22Rv1 (cell line): Measurements from ENCODE around the gene EPHB1.

ENCODE experiments used
- ZFX ChIP-seq: fragments of 450-650 bp; IDR thresholded peaks from 2 replicates; pipeline ENCODE4 v1.6.1; 2017; ENCODE audit warnings: antibody characterized with exemption, borderline replicate concordance
- TF ChIP-seq, protein P1 (sequence below): fragments of 450-650 bp; IDR thresholded peaks from 2 replicates; pipeline ENCODE4 v1.5.1; 2017; ENCODE audit warnings: mild to moderate bottlenecking

GRCh38 chr3:135292162-135292561, 497.1 kb downstream of the EPHB1 start:
- TF ChIP-seq, protein P1, sequence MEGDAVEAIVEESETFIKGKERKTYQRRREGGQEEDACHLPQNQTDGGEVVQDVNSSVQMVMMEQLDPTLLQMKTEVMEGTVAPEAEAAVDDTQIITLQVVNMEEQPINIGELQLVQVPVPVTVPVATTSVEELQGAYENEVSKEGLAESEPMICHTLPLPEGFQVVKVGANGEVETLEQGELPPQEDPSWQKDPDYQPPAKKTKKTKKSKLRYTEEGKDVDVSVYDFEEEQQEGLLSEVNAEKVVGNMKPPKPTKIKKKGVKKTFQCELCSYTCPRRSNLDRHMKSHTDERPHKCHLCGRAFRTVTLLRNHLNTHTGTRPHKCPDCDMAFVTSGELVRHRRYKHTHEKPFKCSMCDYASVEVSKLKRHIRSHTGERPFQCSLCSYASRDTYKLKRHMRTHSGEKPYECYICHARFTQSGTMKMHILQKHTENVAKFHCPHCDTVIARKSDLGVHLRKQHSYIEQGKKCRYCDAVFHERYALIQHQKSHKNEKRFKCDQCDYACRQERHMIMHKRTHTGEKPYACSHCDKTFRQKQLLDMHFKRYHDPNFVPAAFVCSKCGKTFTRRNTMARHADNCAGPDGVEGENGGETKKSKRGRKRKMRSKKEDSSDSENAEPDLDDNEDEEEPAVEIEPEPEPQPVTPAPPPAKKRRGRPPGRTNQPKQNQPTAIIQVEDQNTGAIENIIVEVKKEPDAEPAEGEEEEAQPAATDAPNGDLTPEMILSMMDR: no peak
- no peak for TF ChIP-seq ZFX
